ENCODE data around the gene PLCB1.
"Not testable (repeated sequence)": the region's sequence is repeated elsewhere in the genome, so short reads cannot be mapped to it uniquely, and the experiment has no call there.

The PLCB1 gene

GRCh38 chr20:8801686-8802085 is 669.6 kb downstream of the PLCB1 start:
- DNase-seq: no peak

- no peak for DNase-seq
Measured at GRCh38 chr20:8803065-8803464, 671.0 kb downstream of the PLCB1 start.

- DNase-seq: no peak
Measured at GRCh38 chr20:8803941-8804340, 671.9 kb downstream of the PLCB1 start.

- no peak for DNase-seq
Measured at GRCh38 chr20:8805737-8806442, 673.8 kb downstream of the PLCB1 start.

GRCh38 chr20:8807480-8808201 is 675.6 kb downstream of the PLCB1 start:
- DNase-seq: no peak

- no peak for DNase-seq
Measured at GRCh38 chr20:8808202-8808535, 676.1 kb downstream of the PLCB1 start.

DNA sequence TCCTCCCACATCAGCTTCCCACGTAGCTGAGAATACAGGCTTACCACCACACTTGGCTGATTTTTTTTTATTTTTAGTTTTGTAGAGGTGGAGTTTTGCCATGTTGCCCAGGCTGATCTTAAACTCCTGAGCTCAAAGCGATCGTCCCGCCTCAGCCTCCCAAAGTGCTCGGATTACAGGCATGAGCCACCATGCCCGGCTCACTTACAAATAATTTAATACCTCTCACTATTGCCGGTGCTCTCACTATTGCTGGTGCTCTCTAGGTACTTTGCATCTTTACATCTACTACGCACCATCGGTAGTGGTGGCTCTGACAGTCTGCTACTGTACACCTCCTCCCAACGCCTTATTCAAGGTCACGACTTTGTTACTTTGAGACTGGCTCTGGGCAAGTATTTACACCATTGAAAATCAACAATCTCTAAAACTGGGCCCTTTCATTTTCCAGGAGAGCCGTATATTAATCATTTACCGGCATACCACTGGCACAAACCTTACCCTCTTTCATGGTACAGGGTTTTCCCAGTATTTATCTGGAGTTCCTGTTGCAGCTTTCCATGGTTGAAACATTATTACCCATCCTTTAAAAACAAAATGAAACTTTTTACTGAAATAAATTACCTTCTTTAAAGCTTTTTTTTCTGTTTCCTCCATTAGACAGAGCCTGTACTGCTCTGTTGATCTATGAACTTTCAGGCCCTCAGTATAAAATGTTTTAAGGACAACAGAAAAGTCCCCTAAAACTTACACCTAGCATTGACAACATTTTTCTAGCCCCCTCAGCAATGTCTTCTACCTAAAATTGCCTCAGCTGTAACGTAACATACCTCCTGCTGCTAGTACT is 677.3 kb downstream of the PLCB1 start:
- no peak for DNase-seq

GRCh38 chr20:8811801-8812594 is 679.9 kb downstream of the PLCB1 start:
- DNase-seq: no peak

DNA sequence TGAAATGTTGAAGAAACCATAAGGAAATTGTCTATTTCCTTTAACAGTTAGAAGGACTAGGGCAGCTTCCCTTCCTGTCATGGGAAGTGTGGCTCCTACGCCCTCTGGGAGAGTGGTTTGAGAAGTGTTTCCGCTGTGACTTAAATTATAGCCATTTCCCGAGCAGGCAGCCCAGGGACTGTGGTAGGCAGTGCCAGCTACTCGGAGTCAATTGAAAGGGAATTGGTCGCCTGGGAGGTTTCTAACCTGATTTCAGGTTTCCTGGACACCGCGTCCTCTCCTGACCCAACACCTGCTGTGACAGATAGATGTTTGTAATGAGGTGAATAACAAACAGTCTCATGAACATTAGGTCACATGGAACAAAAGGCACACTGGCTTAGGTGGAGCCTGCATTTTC is 680.8 kb downstream of the PLCB1 start:
- DNase-seq: no peak

- DNase-seq: no peak
Measured at GRCh38 chr20:8815208-8815607, 683.1 kb downstream of the PLCB1 start.

DNA sequence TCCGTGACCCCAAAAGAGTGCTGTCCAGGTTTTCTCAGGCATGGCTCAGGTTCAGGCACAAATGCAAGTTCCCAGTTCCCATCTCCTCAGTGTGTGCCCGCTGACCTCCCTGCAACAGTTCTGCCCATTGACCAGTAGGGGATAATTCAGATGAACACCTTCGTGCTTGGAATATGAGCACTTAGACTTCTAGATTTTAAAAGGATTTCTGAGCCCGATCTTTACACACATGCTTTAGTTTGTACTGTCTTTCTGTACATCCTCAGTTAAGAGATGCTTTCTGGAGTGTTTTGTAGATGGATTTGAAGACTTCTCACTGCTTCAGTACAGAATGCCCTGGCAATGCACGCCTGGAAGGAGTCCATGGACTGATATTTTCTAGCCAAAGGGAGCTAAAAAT is 697.2 kb downstream of the PLCB1 start:
- DNase-seq: no peak

DNA sequence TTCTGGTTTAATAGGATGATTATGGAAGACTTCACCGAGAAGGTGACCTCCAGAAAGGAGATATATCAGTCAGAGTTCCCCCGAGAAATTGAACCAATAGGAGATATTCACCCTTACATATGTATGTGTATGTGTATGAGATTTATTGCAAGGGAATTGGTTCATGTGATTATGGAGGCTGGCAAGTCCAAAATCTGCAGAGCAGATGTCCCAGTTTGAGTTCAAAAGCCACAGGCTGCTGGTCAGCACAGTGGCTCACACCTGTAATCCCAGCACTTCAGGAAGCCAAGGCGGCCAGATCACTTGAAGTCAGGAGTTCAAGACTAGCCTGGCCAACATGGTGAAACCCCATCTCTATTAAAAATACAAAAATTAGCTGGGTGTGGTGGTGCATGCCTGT is 702.2 kb downstream of the PLCB1 start:
- not testable (repeated sequence) for DNase-seq

DNA sequence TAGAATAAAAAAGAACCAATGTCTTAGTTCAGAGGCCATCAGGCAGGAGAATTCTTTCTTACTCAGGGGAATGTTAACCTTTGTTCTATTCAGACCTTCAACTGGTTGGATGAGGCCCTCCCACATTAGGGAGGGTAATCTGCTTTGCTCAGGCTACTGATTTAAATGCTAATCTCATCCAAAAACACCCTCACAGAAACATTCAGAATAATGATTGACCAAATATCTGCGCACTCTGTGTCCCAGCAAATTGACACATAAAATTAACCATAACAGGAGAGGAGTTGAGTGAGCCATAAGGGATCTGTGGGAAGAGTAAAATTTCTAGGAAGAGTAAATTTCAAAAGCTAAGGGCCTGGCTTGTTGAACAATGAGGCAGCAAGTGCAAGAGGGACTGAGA is 702.8 kb downstream of the PLCB1 start:
- no peak for DNase-seq

GRCh38 chr20:8837396-8837795 is 705.3 kb downstream of the PLCB1 start:
- DNase-seq: no peak

DNA sequence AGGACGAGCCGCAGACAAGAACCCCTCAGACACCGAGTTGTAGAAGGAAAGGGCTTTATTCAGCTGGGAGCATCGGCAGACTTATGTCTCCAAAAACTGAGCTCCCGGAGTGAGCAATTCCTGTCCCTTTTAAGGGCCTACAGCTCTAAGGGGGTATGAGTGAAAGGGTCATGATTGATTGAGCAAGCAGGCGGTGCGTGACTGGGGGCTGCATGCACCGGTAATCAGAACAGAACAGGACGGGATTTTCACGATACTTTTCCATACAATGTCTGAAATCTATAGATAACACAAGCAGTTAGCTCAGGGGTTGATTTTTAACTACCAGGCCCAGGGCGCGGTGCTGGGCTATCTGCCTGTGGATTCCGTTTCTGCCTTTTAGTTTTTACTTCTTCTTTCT is 710.5 kb downstream of the PLCB1 start:
- no peak for DNase-seq

DNA sequence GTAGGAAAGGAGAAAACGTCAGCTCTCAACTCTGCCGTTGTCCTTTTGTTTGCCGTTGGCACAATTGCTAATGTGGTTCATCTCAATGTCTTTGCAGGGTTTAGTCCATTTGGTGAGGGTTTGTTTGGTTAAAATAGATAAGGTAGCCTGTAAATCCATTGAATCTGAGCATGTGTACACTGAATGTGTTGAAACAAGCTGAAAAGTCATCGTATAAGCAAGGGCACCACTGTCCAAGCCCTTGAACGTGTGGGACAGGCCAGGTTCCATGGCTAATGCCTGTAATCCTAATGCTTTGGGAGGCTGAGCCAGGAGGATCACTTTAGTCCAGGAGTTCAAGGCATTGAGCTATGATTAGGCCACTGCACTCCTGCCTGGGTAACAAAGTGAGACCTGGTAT is 712.1 kb downstream of the PLCB1 start:
- DNase-seq: no peak

- no peak for DNase-seq
Measured at GRCh38 chr20:8849990-8850389, 717.9 kb downstream of the PLCB1 start.

DNA sequence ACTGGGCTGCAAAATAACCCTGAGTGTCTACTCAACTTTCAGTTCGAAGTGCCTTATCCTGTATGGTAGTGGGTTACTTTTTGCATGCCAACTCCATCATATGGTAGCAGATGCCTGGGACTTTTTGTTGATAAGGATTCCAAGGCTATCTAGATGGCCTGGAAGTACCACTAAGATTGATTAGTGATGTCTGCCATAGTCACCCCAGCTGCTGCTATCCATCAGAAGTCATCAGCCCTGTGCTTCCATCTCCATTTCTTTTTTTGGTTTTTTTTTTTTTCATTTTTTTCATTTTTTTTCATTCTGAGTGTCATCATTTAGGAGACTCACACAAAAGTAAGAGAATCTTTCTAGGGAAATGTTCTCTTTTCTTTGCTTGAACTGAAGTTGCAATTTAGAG is 719.4 kb downstream of the PLCB1 start:
- DNase-seq: no peak

- not testable (repeated sequence) for DNase-seq
Measured at GRCh38 chr20:8851919-8852318, 719.9 kb downstream of the PLCB1 start.

DNA sequence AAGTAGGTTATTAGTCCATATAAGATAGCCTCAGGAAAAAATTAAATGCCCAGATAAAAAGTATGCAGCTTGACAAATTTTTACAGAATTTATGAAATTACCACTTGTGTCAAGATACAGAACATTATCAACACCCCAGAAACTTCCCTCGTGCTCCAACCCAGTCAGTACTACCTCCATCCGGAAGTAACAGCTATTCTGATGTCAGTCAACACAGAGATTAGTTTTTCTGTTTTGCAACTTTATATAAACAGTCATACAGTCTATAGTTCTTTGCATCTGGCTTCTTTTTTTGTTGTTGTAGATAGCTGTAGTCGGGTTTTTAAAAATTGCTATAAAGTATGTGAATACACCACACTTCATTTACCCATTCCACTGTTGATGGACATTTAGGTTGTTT is 721.1 kb downstream of the PLCB1 start:
- DNase-seq: not testable (repeated sequence)

DNA sequence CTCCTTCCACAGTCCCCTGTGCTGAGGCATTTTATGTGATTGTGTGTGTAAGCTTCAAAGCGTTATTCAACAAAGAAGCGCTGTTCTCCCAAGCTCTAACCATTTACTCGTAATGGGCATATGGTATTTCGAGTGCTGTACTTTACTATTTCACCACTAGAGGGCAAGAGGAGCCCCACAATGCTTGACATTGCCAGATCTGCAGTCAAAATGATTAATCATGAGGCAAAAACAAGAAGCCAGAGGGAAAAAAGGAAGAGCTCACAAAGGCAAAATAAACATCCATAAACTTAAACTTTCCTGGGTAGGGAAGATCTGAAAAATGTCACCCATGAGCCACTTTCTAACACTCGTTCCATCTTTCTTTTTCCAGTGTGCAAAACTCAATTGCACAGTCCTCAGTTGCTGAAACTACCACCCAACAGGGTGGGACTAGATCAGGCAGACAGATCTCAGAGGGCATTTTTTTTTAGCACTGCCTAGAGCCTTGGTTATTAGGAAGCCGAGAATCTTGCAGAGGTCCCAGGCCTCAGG is 721.8 kb downstream of the PLCB1 start:
- DNase-seq: peak in 1 of 5 donors; percentile 18

- no peak for DNase-seq
Measured at GRCh38 chr20:8854571-8854970, 722.5 kb downstream of the PLCB1 start.

DNA sequence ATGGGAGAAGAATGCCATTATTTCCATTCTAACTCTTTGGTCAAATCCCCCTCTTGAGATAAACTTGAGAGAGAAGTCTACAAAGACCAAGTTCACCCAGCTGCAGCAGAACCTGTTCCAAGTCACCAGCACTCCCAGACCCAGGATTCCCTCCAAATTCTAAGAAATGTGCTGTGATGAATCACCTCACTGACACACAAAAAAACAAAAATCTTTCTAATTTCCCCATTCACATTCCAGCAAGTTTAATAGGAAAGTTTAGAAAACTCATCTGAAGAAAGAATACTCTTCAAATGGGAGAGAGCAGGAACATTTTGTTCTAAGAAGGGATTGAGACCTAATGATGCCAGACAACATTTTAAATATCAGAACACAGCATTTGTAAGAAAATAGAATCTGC is 723.2 kb downstream of the PLCB1 start:
- no peak for DNase-seq

Measured in T-helper 1 cell (primary cell).